HG03025 (cell line): ENCODE measurements around the gene ZNF74.
"Not testable (repeated sequence)": the region's sequence is repeated elsewhere in the genome, so short reads cannot be mapped to it uniquely, and the experiment has no call there.

Source experiments
- ATAC-seq: cut with Tn5 transposase; IDR thresholded peaks from one replicate; pipeline ENCODE4 v1.9.1; 2021; ENCODE audit warnings: mild to moderate bottlenecking, moderate library complexity; ENCODE audit not compliant: unreplicated experiment, low FRiP score

ZNF74 gene

DNA sequence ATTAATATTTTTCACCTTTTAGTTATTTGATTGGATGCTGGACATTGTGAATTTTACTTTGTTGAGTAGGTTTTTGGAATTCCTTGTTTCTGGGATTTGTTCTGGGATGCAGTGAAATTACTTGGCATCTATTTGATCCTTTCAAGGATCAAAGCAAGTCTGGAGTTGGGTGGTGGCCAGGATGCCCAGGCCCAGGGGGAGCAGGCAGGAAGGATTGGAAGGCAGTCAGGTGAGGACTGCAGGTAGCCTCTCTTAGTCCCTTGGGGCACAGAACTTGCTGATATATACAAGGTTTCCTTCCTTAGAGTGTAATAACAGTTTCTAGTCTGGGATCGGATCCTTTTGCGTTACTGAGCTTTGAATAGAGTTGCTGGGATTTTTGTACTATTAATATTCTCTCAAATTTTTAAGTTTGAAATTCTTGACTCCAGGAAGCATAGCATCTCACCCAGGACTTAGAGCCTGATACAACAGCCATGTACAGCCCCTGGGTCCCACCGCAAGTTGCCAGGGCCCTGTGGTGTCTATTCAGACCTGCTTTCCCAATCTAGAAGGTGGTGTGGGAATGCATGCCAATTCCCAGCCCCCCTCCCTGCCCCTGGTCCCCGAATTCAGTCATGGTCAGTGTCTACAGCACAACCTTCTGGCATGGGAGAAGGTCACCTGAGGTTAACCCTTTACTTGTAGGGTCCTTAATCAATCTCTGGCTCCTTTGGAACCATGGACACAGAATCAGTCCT lies 6.1 kb downstream of the ZNF74 start:
- ATAC-seq = no peak

DNA sequence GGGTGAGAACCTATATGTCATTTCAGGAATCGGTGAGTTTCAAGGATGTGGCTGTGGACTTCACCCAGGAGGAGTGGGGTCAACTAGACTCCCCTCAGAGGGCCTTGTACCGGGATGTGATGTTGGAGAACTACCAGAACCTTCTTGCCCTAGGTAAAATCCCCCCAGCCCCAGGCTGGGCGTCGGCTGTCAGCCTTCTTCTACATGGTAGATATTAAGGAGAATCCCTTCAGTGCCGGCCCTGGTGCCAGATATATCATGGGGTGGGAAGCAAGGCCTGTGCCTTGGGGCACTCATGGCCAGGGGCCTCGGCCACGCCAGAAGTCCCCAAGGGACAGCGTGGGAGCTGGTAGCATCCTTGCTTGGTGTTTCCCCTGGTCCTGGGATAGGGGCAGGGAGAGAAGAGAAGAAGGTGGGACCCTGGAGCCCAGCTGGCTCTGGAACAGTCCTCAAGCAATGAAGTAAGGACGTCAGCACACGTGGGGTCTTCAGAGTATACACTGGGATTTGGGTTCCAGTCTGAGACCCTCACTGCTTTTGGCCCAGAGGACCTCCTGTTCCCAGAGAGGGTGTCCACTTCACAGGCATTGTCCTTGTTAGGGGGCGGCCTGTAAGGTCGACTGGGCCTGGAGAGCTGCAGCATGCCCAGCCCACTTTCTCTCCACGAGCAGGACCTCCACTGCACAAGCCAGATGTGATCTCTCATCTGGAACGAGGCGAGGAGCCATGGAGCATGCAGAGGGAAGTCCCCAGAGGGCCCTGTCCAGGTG lies 6.8 kb downstream of the ZNF74 start:
- ATAC-seq = no peak

DNA sequence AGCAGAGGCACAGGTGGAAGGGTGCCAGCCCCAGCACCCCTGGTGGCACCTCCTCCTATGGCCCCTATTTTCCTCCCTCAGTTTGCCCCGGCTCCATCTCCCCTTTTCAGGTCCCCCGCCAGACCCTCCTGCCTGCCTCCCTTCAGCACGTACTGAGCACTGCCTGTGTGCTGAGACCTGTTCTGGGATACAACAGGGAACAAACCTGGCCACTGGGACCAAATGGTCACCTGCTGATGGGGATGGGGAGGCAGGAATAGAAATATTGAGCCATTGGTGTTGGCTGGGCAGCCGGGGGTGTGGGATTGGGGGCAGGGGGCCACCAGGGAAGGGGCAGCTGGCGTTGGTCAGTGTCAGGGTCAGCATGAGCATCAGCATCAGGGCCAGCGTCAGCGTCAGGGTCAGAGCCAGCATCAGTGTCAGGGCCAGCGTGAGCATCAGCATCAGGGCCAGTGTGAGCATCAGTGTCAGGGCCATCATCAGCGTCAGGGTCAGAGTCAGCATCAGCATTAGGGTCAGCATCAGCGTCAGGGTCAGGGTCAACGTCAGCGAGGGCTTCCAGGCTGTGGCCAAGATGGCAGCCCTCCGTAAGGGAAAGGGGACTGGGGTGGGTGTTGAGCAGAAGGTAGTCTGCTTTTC lies 7.5 kb downstream of the ZNF74 start:
- ATAC-seq = no peak

DNA sequence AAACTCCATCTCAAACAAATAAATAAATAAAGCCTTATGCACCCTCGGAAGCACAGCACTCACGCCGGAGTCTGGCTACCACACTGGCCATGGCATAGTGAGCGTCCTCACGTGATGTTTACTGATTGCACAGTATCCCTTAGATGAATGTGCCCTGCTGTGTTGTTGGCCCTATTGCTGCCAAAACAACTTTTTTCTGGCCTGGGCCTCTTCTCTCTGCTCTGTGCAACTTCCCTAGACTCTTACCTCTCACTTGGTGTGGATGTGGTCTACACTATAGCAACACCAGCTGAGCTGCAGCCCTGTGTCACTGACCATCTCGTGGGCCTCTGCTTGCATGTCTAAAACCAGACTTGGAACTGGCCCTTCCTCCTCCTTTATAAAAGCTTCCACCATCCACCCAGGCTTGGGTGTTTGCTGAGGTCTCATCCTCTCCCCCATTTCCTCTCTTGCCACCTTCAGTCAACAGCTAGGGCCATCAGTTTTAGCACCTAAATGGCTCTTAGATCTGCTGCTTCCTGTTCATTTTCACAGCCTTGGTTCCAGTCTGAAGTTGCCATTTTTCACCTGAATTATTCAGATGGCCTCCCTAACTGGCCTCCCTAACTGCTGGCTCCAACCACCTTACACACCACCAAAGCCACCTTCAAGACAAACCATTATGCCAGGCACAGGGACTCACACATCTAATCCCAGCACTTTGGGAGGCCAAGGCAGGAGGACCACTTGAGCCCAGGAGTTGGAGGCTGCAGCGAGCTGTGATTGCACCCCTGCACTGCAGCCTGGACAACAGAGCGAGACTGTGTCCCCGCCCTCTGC lies 9.2 kb downstream of the ZNF74 start:
- no peak for ATAC-seq

DNA sequence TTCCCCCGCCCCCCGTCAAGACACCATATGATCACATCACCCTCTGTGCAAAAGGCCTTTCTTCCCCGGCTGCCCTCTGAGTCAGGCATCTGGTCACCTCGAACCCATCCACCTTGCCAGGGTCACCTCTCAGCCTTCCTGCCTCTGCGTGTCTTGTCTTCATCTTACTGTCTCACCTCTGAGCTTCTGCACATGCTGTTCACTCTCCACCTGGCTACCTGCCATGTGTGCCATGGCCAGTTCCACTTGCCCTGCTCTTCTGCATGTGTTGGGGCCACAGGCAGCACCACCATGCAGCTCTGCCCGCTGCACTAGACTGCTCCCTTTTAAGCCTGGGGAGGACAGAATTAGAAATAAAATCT lies 9.8 kb downstream of the ZNF74 start:
- no peak for ATAC-seq

DNA sequence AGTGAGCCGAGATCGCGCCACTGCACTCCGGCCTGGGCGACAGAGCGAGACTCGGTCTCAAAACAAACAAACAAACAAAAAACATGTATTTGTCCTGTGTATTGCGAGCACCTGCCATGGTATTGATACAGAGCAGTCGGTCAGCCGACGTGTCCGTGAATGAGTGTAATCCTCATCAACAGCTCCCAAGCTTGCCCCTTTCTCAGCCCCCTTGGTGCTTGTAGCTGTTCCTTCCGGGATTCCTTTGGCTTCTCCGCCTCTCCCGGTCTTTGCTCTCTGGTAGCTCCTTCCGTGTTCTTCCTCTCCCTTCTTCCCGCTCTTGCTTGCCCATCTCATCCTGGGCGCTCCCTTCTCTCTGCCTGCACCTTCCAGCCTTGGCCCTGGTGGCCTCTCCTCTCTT lies 10.9 kb downstream of the ZNF74 start:
- no peak for ATAC-seq

DNA sequence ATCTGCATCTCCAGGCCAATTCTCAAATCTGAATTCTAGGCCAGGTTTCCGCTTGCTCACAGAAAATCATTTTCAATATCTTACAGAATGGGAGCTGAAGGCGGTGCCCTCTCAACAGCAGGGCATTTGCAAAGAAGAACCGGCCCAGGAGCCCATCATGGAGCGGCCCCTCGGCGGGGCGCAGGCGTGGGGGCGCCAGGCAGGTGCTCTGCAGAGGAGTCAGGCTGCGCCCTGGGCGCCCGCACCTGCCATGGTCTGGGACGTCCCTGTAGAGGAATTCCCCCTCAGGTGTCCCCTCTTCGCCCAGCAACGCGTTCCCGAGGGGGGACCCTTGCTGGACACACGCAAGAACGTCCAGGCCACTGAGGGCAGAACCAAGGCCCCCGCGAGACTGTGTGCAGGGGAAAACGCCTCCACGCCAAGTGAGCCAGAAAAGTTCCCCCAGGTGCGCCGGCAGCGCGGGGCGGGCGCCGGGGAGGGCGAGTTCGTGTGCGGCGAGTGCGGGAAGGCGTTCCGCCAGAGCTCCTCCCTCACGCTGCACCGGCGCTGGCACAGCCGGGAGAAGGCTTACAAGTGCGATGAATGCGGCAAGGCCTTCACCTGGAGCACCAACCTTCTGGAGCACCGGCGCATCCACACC lies 11.5 kb downstream of the ZNF74 start:
- no peak for ATAC-seq

DNA sequence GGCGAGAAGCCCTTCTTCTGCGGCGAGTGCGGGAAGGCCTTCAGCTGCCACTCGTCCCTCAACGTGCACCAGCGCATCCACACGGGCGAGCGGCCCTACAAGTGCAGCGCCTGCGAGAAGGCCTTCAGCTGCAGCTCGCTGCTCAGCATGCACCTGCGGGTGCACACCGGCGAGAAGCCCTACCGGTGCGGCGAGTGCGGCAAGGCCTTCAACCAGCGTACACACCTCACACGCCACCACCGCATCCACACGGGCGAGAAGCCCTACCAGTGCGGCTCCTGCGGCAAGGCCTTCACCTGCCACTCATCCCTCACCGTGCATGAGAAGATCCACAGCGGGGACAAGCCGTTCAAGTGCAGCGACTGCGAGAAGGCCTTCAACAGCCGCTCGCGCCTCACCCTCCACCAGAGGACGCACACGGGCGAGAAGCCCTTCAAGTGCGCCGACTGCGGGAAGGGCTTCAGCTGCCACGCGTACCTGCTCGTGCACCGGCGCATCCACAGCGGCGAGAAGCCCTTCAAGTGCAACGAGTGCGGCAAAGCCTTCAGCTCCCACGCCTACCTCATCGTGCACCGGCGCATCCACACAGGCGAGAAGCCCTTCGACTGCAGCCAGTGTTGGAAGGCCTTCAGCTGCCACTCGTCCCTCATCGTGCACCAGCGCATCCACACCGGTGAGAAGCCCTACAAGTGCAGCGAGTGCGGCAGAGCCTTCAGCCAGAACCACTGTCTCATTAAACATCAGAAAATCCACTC lies 12.2 kb downstream of the ZNF74 start:
- ATAC-seq = no peak

DNA sequence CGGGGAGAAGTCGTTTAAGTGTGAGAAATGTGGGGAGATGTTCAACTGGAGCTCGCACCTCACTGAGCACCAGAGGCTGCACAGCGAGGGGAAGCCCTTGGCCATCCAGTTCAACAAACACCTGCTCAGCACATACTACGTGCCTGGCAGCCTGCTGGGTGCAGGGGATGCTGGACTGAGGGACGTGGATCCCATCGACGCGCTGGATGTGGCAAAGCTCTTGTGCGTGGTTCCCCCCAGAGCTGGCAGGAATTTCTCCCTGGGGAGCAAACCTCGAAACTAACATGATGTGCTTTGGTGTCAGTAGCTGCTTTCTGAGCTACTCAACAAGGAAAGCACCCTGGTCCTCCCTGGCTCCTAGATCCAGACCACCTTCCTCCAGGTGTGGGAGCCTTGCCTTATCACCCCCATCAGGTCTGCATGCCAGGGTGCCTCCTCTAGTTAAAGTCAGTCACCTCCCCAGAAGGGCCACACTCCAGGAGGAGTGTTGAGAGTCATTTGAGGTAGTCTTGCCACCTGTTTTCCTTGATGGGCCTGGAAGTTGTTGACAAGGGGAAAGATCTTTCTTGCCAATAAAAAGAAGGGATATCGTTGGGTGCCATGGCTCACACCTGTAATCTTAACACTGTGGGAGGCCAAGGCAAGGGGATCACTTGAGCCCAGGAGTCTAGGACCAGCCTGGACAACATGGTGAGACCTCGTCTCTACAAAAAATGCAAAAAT lies 12.9 kb downstream of the ZNF74 start:
- ATAC-seq = no peak

DNA sequence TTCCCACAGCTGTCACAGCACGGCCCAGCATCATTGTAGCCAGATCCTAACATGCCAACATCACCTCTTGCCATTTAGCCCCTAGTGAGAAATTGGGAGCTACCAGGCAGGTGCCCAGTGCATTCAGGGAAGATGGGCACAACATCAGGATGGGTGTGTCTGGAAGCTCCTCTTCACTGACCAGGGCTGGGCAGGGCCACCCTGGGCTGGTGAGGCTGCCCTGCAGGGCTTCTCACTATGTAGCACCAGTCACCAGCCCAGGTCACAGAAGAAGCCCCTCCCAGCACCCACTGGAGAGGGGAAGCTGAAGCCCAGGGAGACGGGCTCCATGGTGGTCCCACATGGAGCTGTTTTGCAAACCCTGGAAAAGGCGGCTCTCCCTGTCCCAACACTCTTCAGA lies 13.9 kb downstream of the ZNF74 start:
- no peak for ATAC-seq

DNA sequence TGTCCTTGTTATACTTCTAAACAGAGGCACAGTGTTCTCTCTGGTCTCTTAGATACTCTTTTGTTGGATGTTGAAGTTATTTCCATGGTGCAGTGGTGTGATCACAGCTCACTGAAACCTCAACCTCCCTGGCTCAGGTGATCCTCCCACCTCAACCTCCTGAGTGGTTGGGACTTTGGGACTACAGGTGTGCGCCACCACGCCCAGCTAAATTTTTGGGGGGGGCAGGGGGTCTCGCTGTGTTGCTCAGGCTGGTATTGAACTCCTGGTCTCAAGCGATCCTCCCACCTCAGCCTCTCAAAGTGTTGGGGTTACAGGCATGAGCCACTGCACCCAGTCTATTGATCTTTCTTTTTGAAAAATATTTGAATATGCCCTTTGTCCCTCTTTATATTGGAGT lies 14.9 kb downstream of the ZNF74 start:
- ATAC-seq = no peak

DNA sequence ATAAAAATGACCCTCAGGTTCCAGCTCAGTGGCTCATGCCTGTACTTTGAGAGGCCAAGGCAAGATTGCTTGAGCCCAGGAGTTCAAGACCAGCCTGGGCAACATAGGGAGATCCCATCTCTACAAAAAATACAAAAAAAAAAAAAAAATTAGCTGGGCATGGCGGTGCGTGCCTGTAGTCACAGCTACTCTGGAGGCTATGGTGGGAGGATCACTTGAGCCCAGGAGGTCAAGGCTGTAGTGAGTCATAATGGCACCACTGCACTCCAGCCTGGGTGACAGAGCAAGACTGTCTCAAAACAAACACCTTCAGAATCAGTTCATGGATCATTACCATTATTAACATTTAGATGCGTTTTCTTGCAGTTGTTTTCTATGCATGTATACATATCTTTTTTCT lies 15.4 kb downstream of the ZNF74 start:
- ATAC-seq = not testable (repeated sequence)

DNA sequence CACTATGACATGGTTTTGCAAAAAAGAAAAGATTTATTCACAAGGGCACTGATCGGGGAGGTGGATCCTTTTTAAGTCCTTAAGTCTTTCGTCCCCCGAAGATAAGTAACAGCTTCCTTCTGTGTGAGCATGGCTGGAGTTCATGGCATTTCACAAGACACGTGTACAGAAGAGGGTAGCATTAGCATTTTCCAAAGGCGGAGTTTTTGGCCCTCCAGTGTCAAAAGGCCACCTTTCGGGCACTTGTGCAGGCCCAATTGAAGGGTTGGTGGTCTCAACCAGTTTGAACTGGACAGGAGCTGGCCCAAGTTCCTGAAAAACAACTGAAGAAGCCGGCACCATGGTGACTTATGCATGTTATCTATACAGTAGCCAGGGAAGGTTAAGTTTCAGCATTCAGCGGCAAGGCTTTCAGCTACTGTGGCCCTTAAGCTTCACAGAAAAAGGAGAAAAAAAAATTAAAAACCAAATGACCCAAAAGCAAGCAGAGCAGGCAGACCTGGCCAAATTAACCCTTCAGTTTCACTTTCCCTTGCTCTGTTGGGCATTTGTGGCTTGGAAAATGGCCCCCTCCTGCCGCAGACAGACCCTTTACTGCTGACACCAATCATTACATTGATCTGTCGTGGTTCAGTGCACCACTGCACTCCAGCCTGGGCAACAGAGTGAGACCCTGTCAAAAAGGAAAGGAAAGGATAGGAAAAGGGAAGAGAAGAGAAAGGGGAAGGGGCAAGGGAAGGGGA lies 18.7 kb downstream of the ZNF74 start:
- no peak for ATAC-seq

DNA sequence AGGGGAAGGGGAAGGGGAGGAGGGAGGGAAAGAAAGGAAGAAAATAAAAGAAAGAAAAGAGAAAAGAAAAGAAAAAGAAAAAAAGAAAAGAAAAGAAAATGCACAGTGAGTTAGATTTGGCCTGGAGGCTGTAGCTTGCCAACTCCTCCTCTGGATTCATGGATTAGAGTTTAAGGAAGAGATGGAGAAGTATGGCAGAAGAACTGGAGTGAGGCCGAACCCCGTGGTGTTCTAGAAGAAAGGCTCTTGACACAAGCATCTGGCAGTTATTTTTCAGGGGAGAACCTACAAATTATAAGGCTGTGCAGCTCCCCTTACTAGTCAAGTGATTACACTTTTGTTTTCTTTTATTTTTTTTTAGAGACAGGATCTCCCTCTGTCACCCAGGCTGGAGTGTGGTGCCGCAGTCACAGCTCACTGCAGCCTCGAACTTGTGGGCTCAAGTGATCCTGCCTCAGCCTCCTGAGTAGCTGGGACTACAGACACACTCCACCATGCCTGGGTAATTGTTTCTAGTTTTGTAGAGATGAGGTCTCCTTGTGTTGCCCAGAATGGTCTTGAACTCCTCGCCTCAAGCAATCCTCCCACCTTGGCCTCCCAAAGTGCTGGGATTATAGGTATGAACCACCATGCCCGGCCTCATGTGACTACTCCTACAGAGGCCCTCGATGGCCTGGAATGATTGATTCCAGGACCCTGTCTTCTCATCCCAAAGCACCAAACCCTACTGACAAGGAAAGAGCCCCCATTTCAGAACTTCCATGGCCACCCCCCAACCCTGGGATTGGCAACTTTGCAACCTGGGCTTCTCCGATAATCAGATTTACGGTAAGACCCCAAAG lies 19.5 kb downstream of the ZNF74 start:
- no peak for ATAC-seq

DNA sequence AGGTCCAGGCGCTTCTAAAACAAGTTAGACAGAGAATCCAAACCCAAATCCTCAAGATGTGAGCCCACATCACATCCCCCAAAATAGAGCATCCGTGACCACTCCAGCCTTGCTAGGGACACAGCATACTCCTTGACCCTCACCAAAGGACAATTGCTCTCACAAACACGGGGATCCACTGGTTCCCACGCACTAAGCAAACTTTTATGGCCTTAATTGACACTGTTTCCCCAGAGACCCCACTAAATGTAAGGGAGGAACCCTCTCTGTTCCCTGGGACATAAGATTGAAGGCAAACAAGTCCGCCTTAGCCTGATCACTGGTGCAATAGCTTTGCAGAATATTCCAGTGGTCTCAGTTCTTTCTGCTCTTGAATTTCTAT lies 20.1 kb downstream of the ZNF74 start:
- ATAC-seq = no peak

DNA sequence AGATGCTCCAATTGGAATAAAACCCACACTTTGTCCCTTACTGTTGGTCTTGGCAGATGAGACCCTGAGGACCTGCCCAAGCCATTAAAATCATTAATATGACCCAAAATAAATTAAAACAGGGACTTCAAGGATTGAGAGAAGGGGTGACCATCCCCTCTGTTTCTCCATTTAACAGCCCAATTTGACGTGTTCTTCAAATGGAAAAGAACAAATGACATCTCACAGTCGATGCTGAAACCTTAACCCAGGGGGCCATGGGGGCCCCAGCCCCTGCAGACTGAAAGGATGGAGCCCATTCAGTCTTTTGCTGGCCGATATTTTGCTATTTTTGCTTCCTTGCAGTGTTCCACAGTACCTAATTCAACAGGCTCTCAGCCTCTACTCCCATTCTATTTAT lies 20.5 kb downstream of the ZNF74 start:
- ATAC-seq = no peak

DNA sequence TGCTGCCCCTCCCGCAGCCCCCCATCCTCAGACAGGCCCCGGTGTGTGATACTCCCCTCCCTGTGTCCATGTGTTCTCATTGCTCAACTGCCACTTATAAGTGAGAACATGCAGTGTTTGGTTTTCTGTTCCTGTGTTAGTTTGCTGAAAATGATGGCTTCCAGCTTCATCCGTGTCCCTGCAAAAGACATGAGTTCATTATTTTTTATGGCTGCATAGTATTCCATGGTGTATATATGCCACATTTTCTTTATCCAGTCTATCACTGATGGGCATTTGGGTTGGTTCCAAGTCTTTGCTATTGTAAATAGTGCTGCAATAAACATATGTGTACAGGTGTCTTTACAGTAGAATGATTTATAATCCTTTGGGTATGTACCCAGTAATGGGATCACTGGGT lies 21.3 kb downstream of the ZNF74 start:
- not testable (repeated sequence) for ATAC-seq

DNA sequence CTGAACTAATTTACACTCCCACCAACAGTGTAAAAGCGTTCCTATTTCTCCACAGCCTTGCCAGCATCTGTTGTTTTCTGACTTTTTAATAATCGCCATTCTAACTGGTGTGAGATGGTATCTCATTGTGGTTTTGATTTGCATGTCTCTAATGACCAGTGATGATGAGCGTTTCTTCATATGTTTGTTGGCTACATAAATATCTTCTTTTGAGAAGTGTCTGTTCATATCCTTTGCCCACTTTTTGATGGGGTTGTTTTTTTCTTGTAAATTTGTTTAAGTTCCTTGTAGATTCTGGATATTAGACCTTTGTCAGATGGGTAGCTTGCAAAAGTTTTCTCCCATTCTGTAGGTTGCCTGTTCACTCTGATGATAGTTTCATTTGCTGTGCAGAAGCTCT lies 21.7 kb downstream of the ZNF74 start:
- ATAC-seq = not testable (repeated sequence)
